IPS-NIHi7 (cell line): ENCODE data around the gene PLCXD3.

ENCODE experiments used
- DNase-seq: peaks from one replicate; pipeline ENCODE4 v3.0.0; 2012; ENCODE audit warnings: mixed read lengths; ENCODE audit errors: extremely low spot score

The PLCXD3 gene

GRCh38 chr5:41286696-41287095 lies 223.7 kb downstream of the PLCXD3 start:
- no peak for DNase-seq

- no peak for DNase-seq
Observed at GRCh38 chr5:41286165-41286564, 224.2 kb downstream of the PLCXD3 start.

GRCh38 chr5:41284938-41285337 lies 225.5 kb downstream of the PLCXD3 start:
- no peak for DNase-seq

- no peak for DNase-seq
Observed at GRCh38 chr5:41281215-41281810, 229.1 kb downstream of the PLCXD3 start.

GRCh38 chr5:41279040-41279439 lies 231.4 kb downstream of the PLCXD3 start:
- DNase-seq: no peak

- DNase-seq: no peak
Observed at GRCh38 chr5:41277476-41278245, 232.7 kb downstream of the PLCXD3 start.

- no peak for DNase-seq
Observed at GRCh38 chr5:41275813-41276512, 234.4 kb downstream of the PLCXD3 start.

GRCh38 chr5:41270423-41271251 lies 239.8 kb downstream of the PLCXD3 start:
- DNase-seq: peak; percentile 40

- no peak for DNase-seq
Observed at GRCh38 chr5:41268894-41269293, 241.5 kb downstream of the PLCXD3 start.

- DNase-seq: no peak
Observed at GRCh38 chr5:41266377-41266776, 244.0 kb downstream of the PLCXD3 start.

GRCh38 chr5:41264019-41264418 lies 246.4 kb downstream of the PLCXD3 start:
- DNase-seq: no peak

GRCh38 chr5:41263335-41263734 lies 247.1 kb downstream of the PLCXD3 start:
- no peak for DNase-seq
